Stomach (tissue), 9 donors: ENCODE data around the gene LILRB1. TPM values are rescaled to one million over a fixed set of nuclear protein-coding genes. Genes with fewer than 3 reads are reported as not detected.
"Not testable (repeated sequence)": the region's sequence is repeated elsewhere in the genome, so short reads cannot be mapped to it uniquely, and the experiment has no call there.

Experiments used
- DNase-seq, 2 donors: peaks; one replicate each; pipeline versions ENCODE4 v3.0.0 to v3.0.0-alpha.2; 2013 to 2019
- H3K27ac ChIP-seq, 5 donors: fragments of 200-600 bp in 4 of 5; sonication (generic) in 4 of 5; one replicate each; pipeline ENCODE4 v1.5.1; 2013 to 2019; ENCODE audit warnings: mild to moderate bottlenecking in 1 of 5, moderate library complexity in 1 of 5
- H3K27me3 ChIP-seq, 3 donors: fragments of 200-600 bp; sonication (generic); one replicate each; pipeline ENCODE4 v1.5.1; 2017 to 2019; ENCODE audit warnings: mixed run types in 1 of 3
- H3K36me3 ChIP-seq, 4 donors: fragments of 200-600 bp; sonication (generic); 1 replicate in 3 of 4; 2 replicates in 1 of 4; pipeline ENCODE4 v1.5.1; 2016 to 2019
- H3K4me1 ChIP-seq, 4 donors: fragments of 200-600 bp; sonication (generic); one replicate each; pipeline ENCODE4 v1.5.1; 2016 to 2019
- H3K4me3 ChIP-seq, 4 donors: fragments of 200-600 bp; sonication (generic) in 3 of 4; one replicate each; pipeline ENCODE4 v1.5.1; 2016 to 2019; ENCODE audit warnings: mild to moderate bottlenecking in 1 of 4
- H3K9me3 ChIP-seq, 4 donors: fragments of 200-600 bp; sonication (generic); one replicate each; pipeline ENCODE4 v1.5.1; 2016 to 2019
- CTCF ChIP-seq, 7 experiments: fragments of 450-650 bp in 4 of 7; fragments of 200-600 bp in 3 of 7; sonication (generic) in 3 of 7; IDR thresholded peaks; one replicate each; pipeline ENCODE4 v1.5.1; 2016 to 2019; ENCODE audit warnings: antibody characterized with exemption in 7 of 7, control low read depth in 2 of 7, mild to moderate bottlenecking in 1 of 7
- EP300 ChIP-seq: sonication (generic); formaldehyde crosslinking; IDR thresholded peaks from one replicate; pipeline ENCODE4 v1.6.1; 2017; ENCODE audit warnings: antibody characterized with exemption
- POLR2A ChIP-seq, 4 donors: fragments of 450-650 bp; IDR thresholded peaks; one replicate each; pipeline ENCODE4 v1.6.1; 2016; ENCODE audit warnings: antibody characterized with exemption in 4 of 4, control low read depth in 2 of 4, mild to moderate bottlenecking in 1 of 4, moderate library complexity in 1 of 4
- POLR2AphosphoS5 ChIP-seq, 3 donors: sonication (generic); formaldehyde crosslinking; IDR thresholded peaks; one replicate each; pipeline ENCODE4 v1.6.1; 2016; ENCODE audit warnings: antibody characterized with exemption in 3 of 3
- WGBS, 5 donors: extraction: QIAGEN DNeasy Blood & Tissue Kit in 3 of 5; methylation state at CpG; one replicate each; pipeline versions ENCODE4 v1.1.5 to v1.1.7; 2013 to 2018; 5-methylcytosine and 5-hydroxymethylcytosine counted together
- intact Hi-C: fragments of 100-400 bp; cut with DNase I; formaldehyde crosslinking; loops from one replicate; pipeline ENCODE4 v1.15.1; 2023; ENCODE audit warnings: low total_unique reads
- polyA plus RNA-seq, 3 donors: library from polyadenylated mRNA; stranded (reverse); fragments of 200-250 nt; gene quantifications; one replicate each; pipeline ENCODE4 v1.2.3, GENCODE V29; 2013
- total RNA-seq, 5 donors: library from RNA; depleted of rRNA; stranded (reverse); fragments of >200 nt; gene quantifications; one replicate each; pipeline versions ENCODE4 v1.1.0 to v1.2.3, GENCODE V29; 2014 to 2016
- donor health status: healthy with polysubstance abuse.
- donor health status: Bipolar disorder and iron deficiency.
- donor health status: healthy.

LILRB1 gene
- total and polyA plus RNA-seq, 8 donors: 0.37 to 50.8 (median 2.0) TPM; not detected in 1

- no peak for TF ChIP-seq POLR2A (IDR thresholded peaks at IDR 0.05)
- no peak for TF ChIP-seq EP300
- no peak for TF ChIP-seq POLR2AphosphoS5 (IDR thresholded peaks at IDR 0.05)
- TF ChIP-seq CTCF (IDR thresholded peaks at IDR 0.05): no peak
- H3K27ac ChIP-seq: no peak overlapping the region
- no peaks in the 10 kb centered on the region for H3K4me1 ChIP-seq
- H3K27me3 ChIP-seq: peaks cover 0 to 6% (median 0%) of the 10 kb centered on the region in 3 donors
- intact Hi-C loops: no loop called here
- no peak for DNase-seq
- H3K36me3 ChIP-seq: no peaks in the 10 kb centered on the region
- WGBS, 5 donors: 68 to 72% (median 71%) methylated on average over 4 of the region's 4 CpGs
- H3K4me3 ChIP-seq: no peak overlapping the region
- peaks cover 0 to 3% (median 1%) of the 10 kb centered on the region in 4 donors for H3K9me3 ChIP-seq
Measured at GRCh38 chr19:54620464-54620863, 9.8 kb upstream of the LILRB1 start.

- intact Hi-C loops: no loop called here
- peaks cover 0 to 14% (median 0%) of the 10 kb centered on the region in 3 donors for H3K27me3 ChIP-seq
- DNase-seq: no peak
- no peak for TF ChIP-seq EP300
- TF ChIP-seq CTCF (IDR thresholded peaks at IDR 0.05): no peak
- no peak for TF ChIP-seq POLR2A (IDR thresholded peaks at IDR 0.05)
- no peak for TF ChIP-seq POLR2AphosphoS5 (IDR thresholded peaks at IDR 0.05)
- no peak overlapping the region for H3K4me3 ChIP-seq
- H3K4me1 ChIP-seq: no peaks in the 10 kb centered on the region
- H3K36me3 ChIP-seq: no peaks in the 10 kb centered on the region
- peaks cover 0 to 9% (median 2%) of the 10 kb centered on the region in 4 donors for H3K9me3 ChIP-seq
- 53 to 66% (median 60%) methylated on average over 4 of the region's 4 CpGs for WGBS, 5 donors
- H3K27ac ChIP-seq: no peak overlapping the region
Measured at GRCh38 chr19:54622431-54622830, 7.9 kb upstream of the LILRB1 start.

- H3K27me3 ChIP-seq: peaks cover 0 to 18% (median 0%) of the 10 kb centered on the region in 3 donors
- H3K36me3 ChIP-seq, H3K4me1 ChIP-seq, intact Hi-C loops, DNase-seq, H3K9me3 ChIP-seq, H3K4me3 ChIP-seq, H3K27ac ChIP-seq: not testable (repeated sequence)
- 68 to 94% (median 75%) methylated on average over 3 to 10 of the region's 10 CpGs; no CpG with 5 or more reads in 1 of the 5 donors for WGBS, 5 donors
Measured at GRCh38 chr19:54624234-54624633, 6.0 kb upstream of the LILRB1 start.

- DNase-seq, H3K27ac ChIP-seq, H3K9me3 ChIP-seq, H3K36me3 ChIP-seq, H3K4me1 ChIP-seq, intact Hi-C loops, H3K4me3 ChIP-seq: not testable (repeated sequence)
- peaks cover 0 to 25% (median 0%) of the 10 kb centered on the region in 3 donors for H3K27me3 ChIP-seq
- 64 to 95% (median 77%) methylated on average over 6 to 13 of the region's 15 CpGs for WGBS, 5 donors
Measured at GRCh38 chr19:54624934-54625730, 5.2 kb upstream of the LILRB1 start.

GRCh38 chr19:54626757-54627156 lies 3.5 kb upstream of the LILRB1 start:
- intact Hi-C loops: no loop called here
- no peak for TF ChIP-seq CTCF (IDR thresholded peaks at IDR 0.05)
- no peak for TF ChIP-seq POLR2A (IDR thresholded peaks at IDR 0.05)
- TF ChIP-seq EP300: no peak
- TF ChIP-seq POLR2AphosphoS5 (IDR thresholded peaks at IDR 0.05): no peak
- 83 to 86% (median 84%) methylated on average over 6 to 8 of the region's 8 CpGs for WGBS, 5 donors
- H3K27me3 ChIP-seq: peaks cover 0 to 33% (median 0%) of the 10 kb centered on the region in 3 donors
- no peak for DNase-seq
- H3K4me1 ChIP-seq: peaks cover 0 to 6% (median 3%) of the 10 kb centered on the region in 4 donors
- H3K4me3 ChIP-seq: no peak overlapping the region
- H3K36me3 ChIP-seq: no peaks in the 10 kb centered on the region
- H3K27ac ChIP-seq: no peak overlapping the region
- H3K9me3 ChIP-seq: peaks cover 0 to 10% (median 2%) of the 10 kb centered on the region in 4 donors
